Nucleus accumbens (tissue), 56 donors: Measurements from ENCODE around the gene FBXL13.
"Not testable (repeated sequence)": the region's sequence is repeated elsewhere in the genome, so short reads cannot be mapped to it uniquely, and the experiment has no call there.

ENCODE experiments used
- DNase-seq, 56 donors: peaks; one replicate each; lab custom pipeline; 2025; lab: John Stamatoyannopoulos, UW

The FBXL13 gene

GRCh38 chr7:102834466-102834865 is 240.1 kb downstream of the FBXL13 start:
- DNase-seq, result no peak

GRCh38 chr7:102833343-102833742 is 241.3 kb downstream of the FBXL13 start:
- DNase-seq, result no peak

- DNase-seq, result no peak
Observed at GRCh38 chr7:102832674-102833073, 241.9 kb downstream of the FBXL13 start.

- no peak for DNase-seq
Observed at GRCh38 chr7:102830197-102830596, 244.4 kb downstream of the FBXL13 start.

- DNase-seq, result no peak
Observed at GRCh38 chr7:102829075-102829474, 245.5 kb downstream of the FBXL13 start.

GRCh38 chr7:102828286-102828685 is 246.3 kb downstream of the FBXL13 start:
- no peak for DNase-seq

- DNase-seq, result no peak
Observed at GRCh38 chr7:102823390-102824119, 251.0 kb downstream of the FBXL13 start.

GRCh38 chr7:102821994-102822747 is 252.4 kb downstream of the FBXL13 start:
- no peak for DNase-seq

- DNase-seq, result no peak
Observed at GRCh38 chr7:102819151-102819550, 255.4 kb downstream of the FBXL13 start.

GRCh38 chr7:102817616-102818573 is 256.7 kb downstream of the FBXL13 start:
- no peak for DNase-seq

GRCh38 chr7:102814025-102814471 is 260.5 kb downstream of the FBXL13 start:
- DNase-seq, result no peak

- DNase-seq, result no peak
Observed at GRCh38 chr7:102813191-102814024, 261.2 kb downstream of the FBXL13 start.

GRCh38 chr7:102811942-102812678 is 262.5 kb downstream of the FBXL13 start:
- no peak for DNase-seq

GRCh38 chr7:102810916-102811315 is 263.7 kb downstream of the FBXL13 start:
- DNase-seq, result no peak

GRCh38 chr7:102806613-102807012 is 268.0 kb downstream of the FBXL13 start:
- no peak for DNase-seq

GRCh38 chr7:102795987-102796595 is 278.5 kb downstream of the FBXL13 start:
- not testable (repeated sequence) for DNase-seq

GRCh38 chr7:102794567-102794966 is 280.0 kb downstream of the FBXL13 start:
- not testable (repeated sequence) for DNase-seq

GRCh38 chr7:102791831-102792230 is 282.8 kb downstream of the FBXL13 start:
- not testable (repeated sequence) for DNase-seq

- DNase-seq, result not testable (repeated sequence)
Observed at GRCh38 chr7:102791367-102791766, 283.2 kb downstream of the FBXL13 start.
